GM19468 (cell line): ENCODE measurements around the gene DNAH7.
"Not testable (repeated sequence)": the region's sequence is repeated elsewhere in the genome, so short reads cannot be mapped to it uniquely, and the experiment has no call there.

Experiments used
- ATAC-seq: cut with Tn5 transposase; IDR thresholded peaks from one replicate; pipeline ENCODE4 v1.9.1; 2021; ENCODE audit warnings: mild to moderate bottlenecking, moderate library complexity, moderate number of reproducible peaks; ENCODE audit not compliant: unreplicated experiment; ENCODE audit errors: extremely low read depth

The DNAH7 gene

DNA sequence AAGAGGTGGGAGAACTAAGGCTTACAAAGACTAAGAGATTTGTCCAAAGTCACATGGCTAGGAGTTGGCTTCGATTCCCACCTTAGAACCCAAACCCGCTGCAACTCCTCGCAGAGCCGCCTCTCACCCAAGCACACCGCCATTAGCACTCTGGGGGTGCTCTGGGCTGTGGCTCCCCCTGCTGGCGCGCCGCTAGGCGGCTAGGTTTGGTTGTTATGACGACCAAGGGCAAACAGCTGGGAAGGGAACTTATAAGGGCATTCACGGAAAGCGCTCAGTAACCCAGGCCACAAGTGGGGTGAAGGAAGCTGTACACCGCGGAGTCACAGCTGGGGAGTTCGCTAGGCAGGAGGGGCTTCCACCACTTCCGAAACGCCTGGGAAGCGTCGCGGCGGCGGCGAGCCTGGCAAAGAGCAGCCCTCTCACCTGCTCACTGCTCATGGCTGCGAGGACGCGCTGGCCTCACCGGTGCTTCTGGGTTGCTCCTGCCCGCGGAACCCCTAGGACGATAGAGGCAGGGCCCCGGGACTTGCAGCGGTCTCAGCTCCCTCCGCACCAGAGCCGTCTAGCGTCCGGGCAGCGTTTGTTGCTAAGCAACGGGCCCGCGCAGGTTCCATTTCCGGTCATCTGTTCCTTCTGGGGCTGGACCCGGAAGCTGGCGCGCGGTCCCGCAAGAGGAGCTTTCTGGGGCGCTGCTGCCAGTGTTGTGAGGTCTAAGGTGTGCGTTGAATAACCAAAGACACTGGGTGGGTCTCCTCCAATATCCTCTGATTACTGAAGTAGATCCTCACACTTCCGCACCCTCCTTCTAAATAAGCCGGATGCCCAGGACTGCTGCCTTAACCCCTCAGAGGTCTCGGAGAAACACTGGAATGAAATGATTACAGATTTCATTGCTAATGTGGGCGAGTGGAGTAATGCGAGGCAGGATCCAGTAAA is at the start of gene DNAH7:
DNAH7 (minus strand) TSS at position 567 of the 939 bp plus-strand sequence; CDS start at position 441, 126 bp downstream.
- ATAC-seq, result peak; percentile 100

DNA sequence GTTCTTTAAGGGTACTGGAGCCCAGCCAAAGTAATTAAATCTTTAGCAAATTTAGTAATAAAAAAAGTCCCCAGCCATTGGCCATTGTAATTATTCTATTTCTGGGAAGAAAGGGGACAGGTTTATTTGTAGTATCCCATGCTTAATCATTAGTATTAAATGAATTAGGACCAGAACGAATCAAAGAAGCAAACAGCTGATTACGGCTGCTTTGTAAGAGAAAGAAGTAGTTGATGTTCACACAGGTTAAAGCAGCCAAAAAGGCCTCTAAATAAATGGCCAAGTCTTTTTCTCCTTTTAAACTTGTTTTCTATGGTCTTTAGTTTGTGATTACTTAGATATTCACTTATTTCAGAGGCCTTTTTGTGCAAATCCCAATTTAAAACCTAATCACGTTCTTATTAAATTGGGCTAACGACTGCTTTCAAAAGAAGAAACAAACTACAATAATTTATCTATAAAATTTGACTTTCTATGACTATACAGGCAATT is 48.6 kb upstream of the DNAH7 start:
- no peak for ATAC-seq

DNA sequence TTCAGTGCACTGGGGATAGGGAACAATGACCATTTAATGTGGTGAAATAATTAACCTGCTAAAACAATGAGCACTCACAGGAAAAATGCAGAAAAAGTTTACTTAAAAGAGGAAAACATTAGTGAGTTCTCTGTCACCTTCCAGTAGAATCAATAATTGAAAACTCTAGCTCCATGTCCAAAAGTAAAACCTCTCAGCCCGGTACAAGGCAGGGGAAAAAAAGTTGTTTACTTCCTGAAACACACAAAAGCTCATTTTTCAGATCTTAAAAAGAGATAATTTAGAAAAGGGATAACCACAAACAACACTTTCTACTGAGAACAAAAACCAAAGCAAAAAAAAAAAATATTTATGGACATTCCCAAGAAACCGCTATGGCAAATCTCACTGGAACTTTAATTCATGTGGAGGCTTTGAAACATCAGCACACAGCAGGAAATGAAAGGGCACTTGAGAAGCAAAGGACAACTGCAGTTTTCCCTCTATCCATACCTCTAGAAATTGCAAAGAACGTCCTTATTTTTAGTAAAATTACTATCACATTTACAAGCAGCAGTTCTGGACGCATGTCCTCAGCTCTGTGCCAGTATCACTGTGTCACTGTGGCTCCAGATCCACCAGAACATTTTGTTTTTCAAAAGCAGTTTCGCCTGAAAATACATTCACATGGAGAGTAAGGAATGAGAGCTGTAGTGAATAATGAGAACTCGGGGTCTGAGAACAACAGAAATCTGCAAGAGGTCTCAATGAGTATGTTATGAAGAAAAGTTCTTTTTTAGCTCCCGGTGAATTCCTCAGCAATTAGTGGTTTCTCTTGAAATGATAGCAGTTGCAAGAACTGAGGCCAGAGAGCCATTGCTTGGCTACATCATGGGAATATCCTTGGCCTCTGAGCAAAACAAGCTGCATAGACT is 44.7 kb upstream of the DNAH7 start:
- ATAC-seq, result no peak

DNA sequence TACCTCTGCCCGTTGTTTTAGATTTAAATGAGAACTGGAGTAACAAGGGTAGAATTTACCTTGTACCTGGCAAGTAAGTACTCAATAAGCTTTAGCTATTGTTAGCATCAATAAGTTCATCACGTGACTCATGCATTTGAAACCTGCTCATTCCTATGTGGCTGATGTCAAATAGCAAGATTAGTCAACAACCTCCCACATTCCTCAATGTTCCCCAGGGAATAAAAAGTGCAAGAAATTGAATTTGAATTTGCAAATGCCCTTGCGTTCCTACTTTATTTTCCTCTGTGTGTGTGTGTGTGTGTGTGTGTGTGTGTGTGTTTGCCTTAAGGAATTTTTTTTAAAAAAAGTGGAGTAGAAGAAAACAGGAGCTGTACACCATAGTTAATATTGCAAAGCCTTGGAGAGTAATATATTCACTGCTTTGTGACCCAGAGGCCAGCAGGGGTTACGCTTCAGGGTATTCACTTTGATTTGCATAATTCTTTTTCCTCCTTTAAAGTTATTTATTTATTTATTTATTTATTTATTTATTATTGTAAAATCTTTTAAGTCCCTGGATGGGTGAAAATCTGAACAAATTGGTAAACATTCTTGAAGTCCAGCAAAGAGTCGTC is 43.9 kb upstream of the DNAH7 start:
- no peak for ATAC-seq

DNA sequence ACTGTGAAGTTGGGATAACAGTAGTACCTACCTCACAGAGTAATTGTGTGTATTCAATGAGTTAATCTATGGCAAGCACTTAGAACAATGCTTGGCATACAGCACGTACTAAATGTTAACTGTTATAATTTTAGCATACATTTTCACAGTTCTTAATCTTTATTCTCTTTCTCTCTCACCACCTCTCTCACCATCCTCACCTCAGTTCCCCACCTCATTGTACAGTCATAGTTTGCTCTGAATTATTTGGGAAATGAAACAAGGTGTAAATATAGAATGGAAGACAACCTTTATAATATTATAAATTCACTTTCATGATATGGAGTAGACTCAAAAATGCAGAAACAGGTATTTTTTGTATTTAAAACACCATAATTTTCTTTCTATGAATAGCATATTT is 40.0 kb upstream of the DNAH7 start:
- no peak for ATAC-seq

DNA sequence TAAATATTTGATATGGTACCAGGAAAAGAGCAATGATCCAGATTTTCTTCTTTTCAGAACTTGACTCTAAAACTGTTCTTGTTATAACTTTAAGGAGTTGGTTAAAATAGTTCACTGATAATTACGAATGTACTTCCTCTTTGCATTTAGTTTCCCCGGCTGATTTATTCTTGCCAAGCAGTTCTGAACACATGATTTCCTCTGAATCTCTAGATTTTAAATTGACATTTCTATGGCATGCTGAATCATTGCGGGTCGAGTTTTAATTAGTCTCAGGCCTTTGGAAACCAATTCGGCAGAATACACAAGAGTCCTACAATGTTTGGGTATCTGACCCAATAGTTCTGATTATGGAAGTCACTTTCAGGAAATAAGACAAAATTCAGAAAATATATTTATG is 37.3 kb upstream of the DNAH7 start:
- no peak for ATAC-seq

DNA sequence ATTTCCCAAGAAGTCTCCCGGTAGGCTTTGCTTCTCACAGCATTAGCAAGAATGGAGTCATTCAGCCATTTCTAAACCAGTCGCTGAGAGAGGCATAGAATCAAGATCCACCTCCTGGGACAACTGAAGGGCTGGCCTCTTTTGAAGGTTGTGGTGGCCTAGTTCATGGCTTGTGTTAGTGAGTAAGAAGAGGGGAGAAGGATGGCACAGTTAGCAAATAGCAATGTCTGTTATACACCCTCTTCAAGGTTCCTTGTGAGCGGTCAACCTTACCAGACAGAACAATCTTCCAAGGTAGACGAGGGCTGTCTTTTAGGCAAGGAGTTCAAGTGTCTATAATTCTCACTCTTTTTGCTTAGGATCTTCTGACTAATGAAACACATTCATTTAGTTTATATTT is 35.4 kb upstream of the DNAH7 start:
- ATAC-seq, result no peak

DNA sequence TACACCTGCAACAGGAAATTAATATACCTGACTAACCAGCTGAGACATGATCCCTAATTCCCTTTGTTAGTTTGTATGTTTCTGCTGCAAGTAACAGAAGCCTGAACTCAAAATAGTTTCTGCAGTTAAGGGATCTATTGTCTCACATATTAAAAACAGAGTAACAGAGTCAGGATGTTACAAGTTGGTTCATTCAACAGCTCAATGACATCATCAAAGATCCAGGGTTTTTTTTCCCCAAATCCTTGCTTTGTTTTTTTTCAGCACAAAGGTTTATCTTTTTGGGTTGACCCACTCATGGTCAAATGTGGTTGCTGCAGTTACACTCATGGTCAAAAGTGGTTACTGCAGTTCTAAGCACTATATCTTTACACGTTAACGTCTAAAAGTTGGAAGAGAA is 35.0 kb upstream of the DNAH7 start:
- no peak for ATAC-seq

DNA sequence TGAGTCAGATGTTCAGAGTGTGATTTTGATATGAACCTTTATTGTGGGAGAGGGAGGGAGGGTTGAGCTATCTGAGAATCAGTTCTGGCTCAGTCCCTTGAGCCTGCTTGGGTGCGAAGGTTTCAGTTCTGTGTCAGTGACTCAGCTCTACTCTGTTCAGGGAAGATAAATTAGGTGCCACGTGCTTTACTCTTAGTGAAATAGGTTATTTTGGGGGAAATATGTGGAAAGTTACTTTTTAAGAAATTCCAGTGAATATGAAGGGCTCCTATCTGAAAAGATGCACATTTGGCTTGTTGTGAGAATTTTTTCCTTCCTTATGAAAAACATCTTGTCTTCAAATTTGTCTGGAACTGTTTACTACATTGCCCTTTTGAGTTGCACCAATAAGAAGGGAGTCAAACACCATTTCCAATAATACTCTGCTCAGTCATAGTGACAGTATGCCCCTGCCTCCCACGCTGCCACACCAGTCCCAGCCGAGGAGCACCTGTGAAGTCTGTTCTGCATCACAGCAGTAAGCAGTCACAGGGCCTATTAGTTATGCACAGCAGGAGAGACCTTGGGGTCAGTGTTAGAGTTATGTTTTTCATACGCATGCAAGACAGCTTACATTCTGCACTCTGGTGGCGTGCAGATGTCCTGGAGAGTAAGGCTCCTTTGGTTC is 32.8 kb upstream of the DNAH7 start:
- peak; percentile 90 for ATAC-seq

DNA sequence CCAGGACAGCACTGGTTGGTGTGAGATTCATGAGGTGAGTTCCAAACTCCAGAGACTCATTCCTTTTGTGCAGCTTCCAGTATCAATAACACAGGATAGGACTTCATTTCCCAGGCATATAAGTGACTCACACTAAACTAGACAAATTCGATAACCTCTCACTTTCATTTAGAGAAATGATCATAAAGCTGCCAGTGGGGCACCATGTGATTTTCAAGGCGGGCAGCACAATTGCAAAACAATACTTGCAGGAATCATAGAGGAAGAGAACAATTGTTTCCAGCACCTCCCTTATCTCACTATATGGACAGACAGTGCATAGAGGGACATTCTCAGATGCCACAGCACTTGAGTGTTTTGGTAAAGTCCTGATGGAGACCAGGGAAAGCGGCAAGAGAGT is 31.3 kb upstream of the DNAH7 start:
- no peak for ATAC-seq

DNA sequence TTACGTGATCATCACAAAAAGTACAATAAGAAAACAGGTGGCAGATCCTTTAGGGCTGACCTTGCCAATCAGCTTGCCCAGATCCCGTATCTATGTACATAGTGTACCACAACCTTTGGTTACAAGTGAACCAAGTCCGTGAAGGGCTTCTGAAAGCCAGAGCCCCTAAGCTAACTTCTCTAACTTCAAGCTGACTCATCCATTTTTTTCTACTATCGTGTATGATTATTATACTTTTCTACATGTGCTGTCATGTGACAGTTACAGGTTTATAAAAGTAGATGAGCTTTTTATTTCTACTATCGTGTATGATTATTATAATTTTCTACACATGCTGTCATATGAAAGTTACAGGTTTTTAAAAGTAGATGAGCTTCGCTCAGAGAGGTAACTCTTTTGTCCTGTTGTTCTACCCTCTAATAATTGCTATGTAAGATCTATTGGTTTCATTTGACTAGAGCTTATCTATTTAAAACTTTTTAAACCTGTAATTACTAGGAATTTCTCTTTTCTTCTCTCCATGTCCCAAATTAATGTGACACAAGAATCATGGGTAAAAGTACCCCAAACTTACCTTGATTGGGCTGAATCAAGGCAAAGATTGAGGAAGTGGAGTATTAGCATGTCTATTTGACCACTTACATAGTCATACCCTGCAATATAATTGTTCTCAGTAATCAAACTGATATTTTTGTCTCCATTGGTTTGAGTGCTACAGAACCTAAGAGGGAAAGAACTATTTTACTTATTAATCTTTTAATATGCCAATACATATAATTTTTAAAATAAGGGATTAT is 29.4 kb upstream of the DNAH7 start:
- ATAC-seq, result no peak

DNA sequence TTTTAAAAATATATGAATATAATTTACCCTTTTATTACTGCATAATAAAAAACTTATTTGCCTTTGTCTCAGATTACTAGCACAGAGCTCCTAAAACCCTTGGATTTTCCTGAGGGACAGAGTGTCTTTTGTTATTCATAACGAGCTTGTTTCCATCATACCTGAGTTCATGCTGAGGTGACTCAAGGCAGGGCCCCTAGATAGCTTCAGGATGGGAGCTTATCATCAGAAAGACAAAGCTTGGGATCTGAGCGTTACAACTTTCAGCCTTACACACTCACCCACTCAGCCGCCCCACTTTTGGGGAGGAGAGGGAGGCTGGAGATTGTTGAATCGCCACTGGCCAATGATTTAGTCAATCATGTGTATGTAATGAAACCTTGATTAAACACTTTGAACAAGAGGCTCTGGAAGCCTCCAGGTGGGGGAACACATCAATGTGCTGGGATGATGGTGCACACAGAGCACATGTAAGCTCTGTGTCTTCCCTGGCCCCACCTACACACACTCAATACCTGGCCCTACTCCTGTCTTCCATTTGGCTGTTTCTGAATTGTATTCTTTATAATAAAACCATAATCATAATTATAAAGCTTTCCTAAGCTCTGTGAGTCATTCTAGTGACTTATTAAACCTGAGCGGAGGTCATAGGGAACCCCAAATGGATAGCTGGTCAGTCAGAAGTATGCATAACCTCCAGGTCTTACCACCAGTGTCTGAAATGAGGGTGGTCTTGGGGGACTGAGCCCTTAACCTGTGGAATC is 28.5 kb upstream of the DNAH7 start:
- ATAC-seq, result no peak

DNA sequence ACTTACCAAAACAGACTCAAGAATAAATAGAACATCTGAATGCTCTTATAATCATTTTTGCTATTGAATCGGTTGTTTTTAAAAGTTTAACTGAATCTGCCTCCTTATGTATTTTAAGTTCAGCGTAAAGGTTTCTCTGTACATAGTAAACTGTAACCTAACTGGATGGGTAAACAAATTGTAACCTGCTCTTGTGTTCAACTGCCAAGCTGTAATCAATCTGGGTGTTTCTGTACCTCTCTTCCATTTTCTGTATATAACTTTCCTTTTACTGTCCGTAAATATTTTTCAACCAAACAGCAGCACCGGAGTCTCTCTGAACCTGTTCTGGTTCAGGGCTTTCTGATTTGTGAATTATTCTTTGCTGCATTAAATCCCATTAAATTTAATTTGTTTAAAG is 27.6 kb upstream of the DNAH7 start:
- ATAC-seq, result no peak

DNA sequence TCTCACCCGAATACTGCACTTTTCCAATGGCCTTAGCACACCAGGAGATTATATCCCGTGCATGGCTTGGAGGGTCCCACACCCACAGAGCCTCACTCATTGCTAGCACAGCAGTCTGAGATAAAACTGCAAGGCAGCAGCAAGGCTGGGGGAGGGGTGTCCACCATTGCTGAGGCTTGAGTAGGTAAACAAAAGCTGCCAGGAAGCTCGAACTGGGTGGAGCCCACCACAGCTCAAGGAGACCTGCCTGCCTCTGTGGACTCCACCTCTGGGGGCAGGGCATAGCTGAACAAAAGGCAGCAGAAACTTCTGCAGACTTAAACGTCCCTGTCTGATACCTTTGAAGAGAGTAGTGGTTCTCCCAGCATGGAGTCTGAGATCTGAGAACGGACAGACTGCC is 20.8 kb upstream of the DNAH7 start:
- ATAC-seq, result not testable (repeated sequence)

DNA sequence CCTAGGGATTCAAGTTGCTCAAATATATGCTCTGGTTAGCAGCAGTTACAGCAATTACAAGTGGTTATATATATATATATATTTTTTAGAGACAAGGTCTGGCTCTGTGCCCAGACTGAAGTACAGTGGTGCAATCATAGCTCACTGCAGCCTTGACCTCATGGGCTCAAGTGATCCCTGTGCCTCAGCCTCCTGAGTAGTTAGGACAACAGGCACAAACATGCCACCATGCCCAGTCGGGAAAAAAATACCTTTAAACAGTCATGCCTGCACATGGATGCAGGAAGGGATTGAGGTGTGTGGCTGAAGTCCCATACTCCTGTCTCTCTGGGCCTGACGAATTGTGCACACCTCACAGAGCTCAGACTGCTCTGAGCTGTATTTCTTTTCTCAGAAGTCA is 19.6 kb upstream of the DNAH7 start:
- no peak for ATAC-seq

DNA sequence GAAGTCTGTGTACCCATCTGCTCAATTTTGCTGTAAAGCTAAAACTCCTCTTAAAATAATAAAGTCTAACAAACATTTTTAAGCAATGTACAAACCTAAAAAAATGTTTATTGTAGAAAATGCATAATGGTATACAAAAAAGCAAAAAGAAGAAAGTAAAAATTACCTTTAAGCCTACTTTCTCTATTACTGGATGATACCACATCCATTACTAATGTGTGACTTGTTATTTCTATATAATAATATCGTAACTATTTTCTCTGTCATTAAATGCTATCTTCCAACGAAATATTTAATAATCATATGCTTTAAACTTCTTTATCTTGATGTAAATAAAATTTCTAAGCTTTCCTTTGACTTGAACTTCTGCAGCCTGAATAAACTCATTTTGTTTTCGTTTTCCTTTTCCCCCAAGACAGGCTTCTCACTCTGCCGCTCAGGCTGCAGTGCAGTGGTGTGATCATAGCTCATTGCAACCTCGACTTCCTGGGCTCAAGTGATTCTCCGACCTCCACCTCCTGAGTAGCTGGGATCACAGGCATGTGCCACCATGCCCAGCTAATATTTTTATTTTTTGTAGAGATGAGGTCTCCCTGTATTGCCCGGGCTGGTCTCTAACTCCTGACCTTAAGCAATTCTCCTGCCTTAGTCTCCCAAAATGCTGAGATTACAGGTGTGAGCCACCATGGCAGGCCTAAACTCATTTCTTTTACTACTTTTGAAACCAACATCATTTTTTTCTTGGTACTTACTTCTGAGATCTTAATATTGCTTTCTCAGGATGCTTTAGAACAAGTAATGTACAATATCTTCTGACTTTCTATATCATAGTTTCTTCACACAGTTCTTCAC is 18.1 kb upstream of the DNAH7 start:
- ATAC-seq, result no peak

DNA sequence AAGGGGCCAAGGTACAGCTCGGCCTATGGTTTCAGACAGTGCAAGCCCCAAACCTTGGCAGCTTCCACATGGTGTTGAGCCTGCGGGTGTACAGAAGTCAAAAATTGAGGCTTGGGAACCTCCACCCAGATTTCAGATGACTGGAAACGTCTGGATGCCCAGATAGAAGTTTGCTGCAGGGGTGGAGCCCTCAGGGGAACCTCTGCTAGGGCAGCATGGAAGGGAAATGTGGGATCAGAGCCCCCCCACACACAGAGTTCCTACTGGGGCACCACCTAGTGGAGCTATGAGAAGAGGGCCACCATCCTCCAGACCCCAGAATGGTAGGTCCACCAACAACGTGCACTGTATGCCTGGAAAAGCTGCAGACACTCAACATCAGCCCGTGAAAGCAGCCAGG is 15.0 kb upstream of the DNAH7 start:
- no peak for ATAC-seq

DNA sequence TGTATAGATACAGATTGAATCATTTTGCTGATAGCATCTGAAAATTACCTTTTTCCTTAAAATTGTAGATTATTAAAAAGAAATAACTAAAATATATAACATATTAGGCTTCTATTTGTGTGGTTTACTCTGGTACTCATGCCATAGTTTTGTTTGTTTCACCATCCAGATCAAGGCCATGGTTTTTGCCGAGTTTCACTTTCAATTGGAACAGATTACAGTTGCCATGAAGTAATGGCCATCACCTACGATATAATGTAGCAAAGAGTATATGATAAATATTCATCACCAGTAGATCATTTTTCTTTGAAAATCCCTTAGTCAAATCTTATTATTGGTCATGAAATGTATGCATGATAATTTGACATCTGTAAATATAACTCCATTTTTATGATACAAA is 11.9 kb upstream of the DNAH7 start:
- ATAC-seq, result no peak
